Stomach (tissue), 4 donors: ENCODE data around the gene JAKMIP1.

Experiments used
- POLR2A ChIP-seq, 4 donors: fragments of 450-650 bp; IDR thresholded peaks; one replicate each; pipeline ENCODE4 v1.6.1; 2016; ENCODE audit warnings: antibody characterized with exemption in 4 of 4, control low read depth in 2 of 4, mild to moderate bottlenecking in 1 of 4, moderate library complexity in 1 of 4
- POLR2AphosphoS5 ChIP-seq, 3 donors: sonication (generic); formaldehyde crosslinking; IDR thresholded peaks; one replicate each; pipeline ENCODE4 v1.6.1; 2016; ENCODE audit warnings: antibody characterized with exemption in 3 of 3
- TF ChIP-seq, protein P1 (sequence below), 7 experiments: fragments of 450-650 bp in 4 of 7; fragments of 200-600 bp in 3 of 7; sonication (generic) in 3 of 7; IDR thresholded peaks; one replicate each; pipeline ENCODE4 v1.5.1; 2016 to 2019; ENCODE audit warnings: antibody characterized with exemption in 7 of 7, control low read depth in 2 of 7, mild to moderate bottlenecking in 1 of 7

DNA sequence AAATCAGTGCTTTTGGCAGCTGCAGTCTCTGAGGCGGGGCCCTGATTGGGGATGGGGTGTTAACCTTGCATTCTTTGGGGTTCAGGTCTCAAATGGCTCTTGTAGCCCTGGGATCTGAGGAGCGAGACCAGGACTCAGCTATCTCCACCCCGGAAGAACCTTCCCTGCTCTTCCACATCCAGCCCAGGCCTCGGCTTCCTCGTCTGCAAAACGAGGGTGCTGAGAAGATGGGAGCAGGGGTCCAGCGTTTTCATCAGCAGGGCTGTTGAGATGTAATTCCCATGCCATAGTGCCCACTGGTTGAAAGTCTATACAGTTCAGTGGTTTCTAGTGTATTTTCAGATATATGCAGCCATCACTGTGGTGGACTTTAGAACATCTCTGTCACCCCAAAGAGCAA, 34.7 kb upstream of the JAKMIP1 start:
- TF ChIP-seq, protein P1, sequence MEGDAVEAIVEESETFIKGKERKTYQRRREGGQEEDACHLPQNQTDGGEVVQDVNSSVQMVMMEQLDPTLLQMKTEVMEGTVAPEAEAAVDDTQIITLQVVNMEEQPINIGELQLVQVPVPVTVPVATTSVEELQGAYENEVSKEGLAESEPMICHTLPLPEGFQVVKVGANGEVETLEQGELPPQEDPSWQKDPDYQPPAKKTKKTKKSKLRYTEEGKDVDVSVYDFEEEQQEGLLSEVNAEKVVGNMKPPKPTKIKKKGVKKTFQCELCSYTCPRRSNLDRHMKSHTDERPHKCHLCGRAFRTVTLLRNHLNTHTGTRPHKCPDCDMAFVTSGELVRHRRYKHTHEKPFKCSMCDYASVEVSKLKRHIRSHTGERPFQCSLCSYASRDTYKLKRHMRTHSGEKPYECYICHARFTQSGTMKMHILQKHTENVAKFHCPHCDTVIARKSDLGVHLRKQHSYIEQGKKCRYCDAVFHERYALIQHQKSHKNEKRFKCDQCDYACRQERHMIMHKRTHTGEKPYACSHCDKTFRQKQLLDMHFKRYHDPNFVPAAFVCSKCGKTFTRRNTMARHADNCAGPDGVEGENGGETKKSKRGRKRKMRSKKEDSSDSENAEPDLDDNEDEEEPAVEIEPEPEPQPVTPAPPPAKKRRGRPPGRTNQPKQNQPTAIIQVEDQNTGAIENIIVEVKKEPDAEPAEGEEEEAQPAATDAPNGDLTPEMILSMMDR (IDR thresholded peaks at IDR 0.05) = no peak
- TF ChIP-seq POLR2AphosphoS5 (IDR thresholded peaks at IDR 0.05) (no peak), POLR2A (IDR thresholded peaks at IDR 0.05) (no peak)
